IMR-90 (cell line): ENCODE data around the gene ROS1. TPM values are rescaled to one million over a fixed set of nuclear protein-coding genes. Genes with fewer than 3 reads are reported as not detected.

Experiments
- ATAC-seq: fragments of 200-7000 bp; cut with Tn5 transposase; 2 replicates; pipeline ENCODE4 v1.9.1; 2020; ENCODE audit warnings: low read depth, mild to moderate bottlenecking, moderate library complexity
- BruUV-seq: library from RNA; stranded (reverse); fragments of 400-500 nt; replicated peaks from 2 replicates; lab custom pipeline; 2021; lab: Mats Ljungman, UMichigan
- CTCF ChIA-PET: fragments of 300-600 bp; formaldehyde crosslinking; extraction: SDS; loops from one replicate; lab custom pipeline; 2021; ENCODE audit warnings: antibody characterized with exemption; lab: Yijun Ruan, JAX
- POLR2A ChIA-PET: fragments of 300-600 bp; sonication (Branson Sonifier 250); formaldehyde crosslinking; loops from one replicate; lab custom pipeline; 2022; ENCODE audit warnings: antibody characterized with exemption; ENCODE audit not compliant: unreplicated experiment; lab: Charles Lee
- DNase-seq: peaks from one replicate; pipeline ENCODE4 v3.0.0; 2013
- H2AFZ ChIP-seq: replicated peaks from 2 replicates; pipeline ENCODE3; 2013; ENCODE audit warnings: low read length, mild to moderate bottlenecking; ENCODE audit not compliant: poor library complexity
- H2AK5ac ChIP-seq: 2 replicates; pipeline ENCODE4 v1.6.1; 2013; ENCODE audit warnings: low read depth, low read length, inconsistent platforms
- H2AK9ac ChIP-seq: replicated peaks from 2 replicates; pipeline ENCODE3; 2013; ENCODE audit warnings: mild to moderate bottlenecking, low read depth, low read length, moderate library complexity; ENCODE audit not compliant: poor library complexity
- H2BK120ac ChIP-seq: 2 replicates; pipeline ENCODE4 v1.6.1; 2013; ENCODE audit warnings: low read depth, low read length, inconsistent platforms
- H2BK15ac ChIP-seq: 3 replicates; pipeline ENCODE4 v1.6.1; 2013; ENCODE audit warnings: low read depth, low read length, inconsistent platforms
- H2BK20ac ChIP-seq: 2 replicates; pipeline ENCODE4 v1.6.1; 2013; ENCODE audit warnings: low read depth, mild to moderate bottlenecking, inconsistent platforms, low read length, moderate library complexity
- H2BK5ac ChIP-seq: 2 replicates; pipeline ENCODE4 v1.6.1; 2013; ENCODE audit warnings: mild to moderate bottlenecking, low read depth, low read length, inconsistent platforms; ENCODE audit not compliant: poor library complexity, severe bottlenecking
- H3K14ac ChIP-seq: replicated peaks from 2 replicates; pipeline ENCODE4 v1.6.1; 2013; ENCODE audit warnings: low read depth, low read length, inconsistent platforms
- H3K18ac ChIP-seq: 2 replicates; pipeline ENCODE4 v1.6.1; 2013; ENCODE audit warnings: low read depth, low read length, control low read depth
- H3K23ac ChIP-seq: 2 replicates; pipeline ENCODE4 v1.6.1; 2013; ENCODE audit warnings: low read depth, low read length, inconsistent platforms
- H3K27ac ChIP-seq: 2 replicates; pipeline ENCODE4 v1.5.1; 2013; ENCODE audit warnings: mild to moderate bottlenecking, control low read depth, low read length; ENCODE audit not compliant: insufficient read depth
- H3K27me3 ChIP-seq: 2 replicates; pipeline ENCODE4 v1.6.1; 2013; ENCODE audit warnings: low read length; ENCODE audit not compliant: control insufficient read depth, insufficient read depth
- H3K36me3 ChIP-seq: 2 replicates; pipeline ENCODE4 v1.6.1; 2013; ENCODE audit warnings: low read length, mixed read lengths; ENCODE audit not compliant: control insufficient read depth, insufficient read depth
- H3K4ac ChIP-seq: 2 replicates; pipeline ENCODE4 v1.6.1; 2013; ENCODE audit warnings: low read depth, low read length, inconsistent platforms
- H3K4me1 ChIP-seq: 2 replicates; pipeline ENCODE4 v1.6.1; 2013; ENCODE audit warnings: low read length, mixed read lengths; ENCODE audit not compliant: control insufficient read depth, insufficient read depth
- H3K4me2 ChIP-seq: 2 replicates; pipeline ENCODE4 v1.6.1; 2013; ENCODE audit warnings: low read depth, mild to moderate bottlenecking, control low read depth, low read length, moderate library complexity
- H3K4me3 ChIP-seq: 2 replicates; pipeline ENCODE4 v1.5.1; 2013; ENCODE audit warnings: low read depth, mild to moderate bottlenecking, control low read depth, low read length, moderate library complexity; ENCODE audit not compliant: insufficient read depth
- H3K56ac ChIP-seq: 2 replicates; pipeline ENCODE4 v1.6.1; 2013; ENCODE audit warnings: low read length, inconsistent platforms; ENCODE audit not compliant: insufficient read depth; ENCODE audit errors: extremely low read depth
- H3K79me1 ChIP-seq, 2 experiments: 2 replicates each; pipeline ENCODE4 v1.6.1; 2013; ENCODE audit warnings: low read length in 2 of 2, inconsistent platforms in 1 of 2, low read depth in 1 of 2
- H3K9ac ChIP-seq: 2 replicates; pipeline ENCODE4 v1.6.1; 2013; ENCODE audit warnings: low read depth, low read length, control low read depth
- H3K9me1 ChIP-seq: 2 replicates; pipeline ENCODE4 v1.6.1; 2013; ENCODE audit warnings: low read length, inconsistent platforms; ENCODE audit not compliant: insufficient read depth
- H3K9me3 ChIP-seq: 2 replicates; pipeline ENCODE4 v1.6.1; 2013; ENCODE audit warnings: low read length; ENCODE audit not compliant: control insufficient read depth, insufficient read depth
- H4K20me1 ChIP-seq: 2 replicates; pipeline ENCODE4 v1.6.1; 2013; ENCODE audit warnings: low read length, inconsistent platforms; ENCODE audit not compliant: insufficient read depth
- H4K5ac ChIP-seq: 2 replicates; pipeline ENCODE4 v1.6.1; 2013; ENCODE audit warnings: mild to moderate bottlenecking, low read depth, low read length, control low read depth
- H4K8ac ChIP-seq, 2 experiments: 2 replicates each; pipeline ENCODE4 v1.6.1; 2013; ENCODE audit warnings: low read depth in 2 of 2, low read length in 2 of 2, control low read depth in 1 of 2, inconsistent platforms in 1 of 2
- H4K91ac ChIP-seq: 2 replicates; pipeline ENCODE4 v1.6.1; 2013; ENCODE audit warnings: low read depth, low read length, inconsistent platforms; ENCODE audit not compliant: insufficient read depth
- RCOR1 ChIP-seq: IDR thresholded peaks from 2 replicates; pipeline ENCODE4 v1.6.1; 2012; ENCODE audit warnings: mild to moderate bottlenecking, low read length, improper control_type of control experiment; ENCODE audit not compliant: insufficient replicate concordance
- RFX5 ChIP-seq: IDR thresholded peaks from 2 replicates; pipeline ENCODE4 v1.8.0; 2012; ENCODE audit warnings: low read depth, mild to moderate bottlenecking, low read length, moderate library complexity
- WGBS, 2 experiments: methylation state at CpG; one replicate each; pipeline versions ENCODE4 v1.1.5 to v1.1.7; 2013; ENCODE audit warnings: missing lambda C conversion rate in 2 of 2; ENCODE audit not compliant: insufficient read length in 1 of 2; ENCODE audit errors: extremely low coverage in 2 of 2; 5-methylcytosine and 5-hydroxymethylcytosine counted together
- dilution Hi-C: fragments of 300-500 bp; cut with HindIII; formaldehyde crosslinking; loops from one replicate; pipeline ENCODE4 v1.14.3; 2018; ENCODE audit warnings: low sequenced_read_pairs; ENCODE audit not compliant: unreplicated experiment
- in situ Hi-C: fragments of 300-500 bp; cut with MboI; formaldehyde crosslinking; loops from 3 replicates; pipeline ENCODE4 v1.14.3; 2019; ENCODE audit warnings: low sequenced_read_pairs, inconsistent platforms, mixed read lengths
- intact Hi-C: fragments of 100-400 bp; cut with micrococcal nuclease; formaldehyde crosslinking; loops from 2 replicates; pipeline ENCODE4 v1.10.0; 2022
- polyA plus RNA-seq, 3 experiments: library from polyadenylated mRNA; depleted of rRNA; stranded (reverse); fragments of >200 nt; gene quantifications; 2 replicates each; pipeline ENCODE4 v1.2.3, GENCODE V29; 2012; ENCODE audit warnings: low replicate concordance in 1 of 3
- total RNA-seq: library from RNA; depleted of rRNA; stranded (reverse); fragments of >200 nt; gene quantifications from 2 replicates; pipeline ENCODE4 v1.2.3, GENCODE V29; 2012
- TF ChIP-seq, protein P1 (sequence below): conservative IDR thresholded peaks from 2 replicates; pipeline ENCODE4 v1.5.1; 2012; ENCODE audit warnings: mild to moderate bottlenecking, low read depth, low read length, improper control_type of control experiment

Gene ROS1
- total and polyA plus RNA-seq, 2 of the 4 experiments (the other 2 are of a cell fraction) = under 0.01 to 0.03 TPM

DNA sequence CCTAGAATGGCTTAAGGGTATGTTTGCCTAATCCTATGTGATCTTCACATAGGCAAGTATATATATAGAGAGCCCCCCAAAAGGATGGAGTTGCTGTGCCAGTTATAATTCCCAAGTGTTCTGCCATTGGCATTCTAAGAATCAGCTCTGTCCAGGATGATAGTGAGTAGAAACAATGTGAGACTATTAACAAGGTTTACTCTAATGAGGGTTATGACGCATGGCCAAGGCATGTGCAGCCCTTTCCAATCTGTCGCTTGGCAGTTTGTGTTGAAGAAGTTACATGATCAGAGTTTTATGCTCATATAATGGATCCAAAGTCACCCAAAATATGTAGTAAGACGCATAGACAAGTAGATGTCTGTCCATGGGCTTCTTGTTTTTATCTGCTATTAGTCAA lies 126.8 kb downstream of the ROS1 start:
- no peak overlapping the region for H4K5ac ChIP-seq
- no peaks in the 10 kb centered on the region for H3K27me3 ChIP-seq
- H3K4me1 ChIP-seq = no peaks in the 10 kb centered on the region
- intact Hi-C loops (no loop called here), in situ Hi-C loops (no loop called here), dilution Hi-C loops (no loop called here)
- TF ChIP-seq, protein P1, sequence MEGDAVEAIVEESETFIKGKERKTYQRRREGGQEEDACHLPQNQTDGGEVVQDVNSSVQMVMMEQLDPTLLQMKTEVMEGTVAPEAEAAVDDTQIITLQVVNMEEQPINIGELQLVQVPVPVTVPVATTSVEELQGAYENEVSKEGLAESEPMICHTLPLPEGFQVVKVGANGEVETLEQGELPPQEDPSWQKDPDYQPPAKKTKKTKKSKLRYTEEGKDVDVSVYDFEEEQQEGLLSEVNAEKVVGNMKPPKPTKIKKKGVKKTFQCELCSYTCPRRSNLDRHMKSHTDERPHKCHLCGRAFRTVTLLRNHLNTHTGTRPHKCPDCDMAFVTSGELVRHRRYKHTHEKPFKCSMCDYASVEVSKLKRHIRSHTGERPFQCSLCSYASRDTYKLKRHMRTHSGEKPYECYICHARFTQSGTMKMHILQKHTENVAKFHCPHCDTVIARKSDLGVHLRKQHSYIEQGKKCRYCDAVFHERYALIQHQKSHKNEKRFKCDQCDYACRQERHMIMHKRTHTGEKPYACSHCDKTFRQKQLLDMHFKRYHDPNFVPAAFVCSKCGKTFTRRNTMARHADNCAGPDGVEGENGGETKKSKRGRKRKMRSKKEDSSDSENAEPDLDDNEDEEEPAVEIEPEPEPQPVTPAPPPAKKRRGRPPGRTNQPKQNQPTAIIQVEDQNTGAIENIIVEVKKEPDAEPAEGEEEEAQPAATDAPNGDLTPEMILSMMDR = no peak
- TF ChIP-seq RFX5 (no peak), RCOR1 (no peak)
- no TSS peak for BruUV-seq
- ChIA-PET POLR2A (no interaction called here), CTCF (no interaction called here)
- H3K9me1 ChIP-seq = no peaks in the 10 kb centered on the region
- H2BK5ac ChIP-seq = no peak overlapping the region
- no peak overlapping the region for H3K56ac ChIP-seq
- H2BK15ac ChIP-seq = no peak overlapping the region
- H4K20me1 ChIP-seq = no peaks in the 10 kb centered on the region
- no peak overlapping the region for H3K18ac ChIP-seq
- ATAC-seq (no peak), DNase-seq (no peak)
- no peak overlapping the region for H2AK9ac ChIP-seq
- no peak overlapping the region for H3K14ac ChIP-seq
- H3K9ac ChIP-seq = no peak overlapping the region
- no peak overlapping the region for H3K4me2 ChIP-seq
- H3K27ac ChIP-seq = no peak overlapping the region
- H2BK120ac ChIP-seq = no peak overlapping the region
- no peak overlapping the region for H2AK5ac ChIP-seq
- H2AFZ ChIP-seq = no peak overlapping the region
- H2BK20ac ChIP-seq = no peak overlapping the region
- no peak overlapping the region for H4K8ac ChIP-seq
- H3K4me3 ChIP-seq = no peak overlapping the region
- no peak overlapping the region for H4K91ac ChIP-seq
- H3K36me3 ChIP-seq = no peaks in the 10 kb centered on the region
- no peak overlapping the region for H3K23ac ChIP-seq
- H3K9me3 ChIP-seq = no peaks in the 10 kb centered on the region
- WGBS, 2 experiments = no CpG with 5 or more reads among the region's 3 CpGs
- no peak overlapping the region for H3K4ac ChIP-seq
- no peaks in the 10 kb centered on the region for H3K79me1 ChIP-seq
